ENCODE results near the gene GCKR. TPM values are rescaled to one million over a fixed set of nuclear protein-coding genes. Genes with fewer than 3 reads are reported as not detected.

GCKR gene
- total and polyA plus RNA-seq, 2 experiments from 2014 or later = 7.4 to 7.6 TPM

GRCh38 chr2:27453968-27454367 is 42.7 kb upstream of the GCKR start:
- no peak overlapping the region for H3K4me3 ChIP-seq
- H3K4me2 ChIP-seq = no peak overlapping the region
- WGBS (ENCODE audit: low lambda C conversion rate, missing lambda C conversion rate) = 91% methylated on average over 7 of the region's 7 CpGs
- no peaks in the 10 kb centered on the region for H3K27me3 ChIP-seq
- H4K20me1 ChIP-seq (ENCODE audit: insufficient read depth, poor library complexity, severe bottlenecking) = no peaks in the 10 kb centered on the region
- H3K27ac ChIP-seq = no peak overlapping the region
- no peaks in the 10 kb centered on the region for H3K79me2 ChIP-seq
- no peaks in the 10 kb centered on the region for H3K9me3 ChIP-seq (ENCODE audit: low read depth)
- TF ChIP-seq EZH2phosphoT487 (IDR thresholded peaks at IDR 0.05; ENCODE audit: low read depth, severe bottlenecking, unreplicated experiment) (no peak), EZH2 (IDR thresholded peaks at IDR 0.05; ENCODE audit: borderline replicate concordance) (no peak), CTCF (IDR thresholded peaks at IDR 0.05; ENCODE audit: poor library complexity) (no peak)
- no peak for DNase-seq (ENCODE audit: low spot score)
- no peaks in the 10 kb centered on the region for H3K36me3 ChIP-seq (replicated peaks; ENCODE audit: insufficient read depth, low read depth)
- no peak overlapping the region for H2AFZ ChIP-seq
- H3K4me1 ChIP-seq (ENCODE audit: insufficient read depth) = no peaks in the 10 kb centered on the region
- no peaks in the 10 kb centered on the region for H3K9me2 ChIP-seq (replicated peaks; ENCODE audit: insufficient read depth)

- H4K20me1 ChIP-seq (ENCODE audit: insufficient read depth, poor library complexity, severe bottlenecking) = no peaks in the 10 kb centered on the region
- TF ChIP-seq EZH2phosphoT487 (IDR thresholded peaks at IDR 0.05; ENCODE audit: low read depth, severe bottlenecking, unreplicated experiment) (no peak), EZH2 (IDR thresholded peaks at IDR 0.05; ENCODE audit: borderline replicate concordance) (no peak)
- no peak overlapping the region for H2AFZ ChIP-seq
- no peak overlapping the region for H3K4me3 ChIP-seq
- no peaks in the 10 kb centered on the region for H3K36me3 ChIP-seq (replicated peaks; ENCODE audit: insufficient read depth, low read depth)
- no peaks in the 10 kb centered on the region for H3K27me3 ChIP-seq
- H3K27ac ChIP-seq = no peak overlapping the region
- no peaks in the 10 kb centered on the region for H3K9me2 ChIP-seq (replicated peaks; ENCODE audit: insufficient read depth)
- no peaks in the 10 kb centered on the region for H3K79me2 ChIP-seq
- 90% methylated on average over 8 of the region's 8 CpGs for WGBS (ENCODE audit: low lambda C conversion rate, missing lambda C conversion rate)
- H3K4me2 ChIP-seq = no peak overlapping the region
- H3K9me3 ChIP-seq (ENCODE audit: low read depth) = no peaks in the 10 kb centered on the region
- no peak for DNase-seq (ENCODE audit: low spot score)
- H3K4me1 ChIP-seq (ENCODE audit: insufficient read depth) = no peaks in the 10 kb centered on the region
Observed at GRCh38 chr2:27461118-27461517, 35.5 kb upstream of the GCKR start.

- Histone ChIP-seq H3K36me3 (replicated peaks; ENCODE audit: insufficient read depth, low read depth) (no peaks in the 10 kb centered on the region), H3K4me3 (no peak overlapping the region), H3K4me2 (no peak overlapping the region), H3K9me3 (ENCODE audit: low read depth) (no peaks in the 10 kb centered on the region), H2AFZ (no peak overlapping the region), H3K27ac (no peak overlapping the region), H3K4me1 (ENCODE audit: insufficient read depth) (no peaks in the 10 kb centered on the region), H4K20me1 (ENCODE audit: insufficient read depth, poor library complexity, severe bottlenecking) (no peaks in the 10 kb centered on the region), H3K9me2 (replicated peaks; ENCODE audit: insufficient read depth) (no peaks in the 10 kb centered on the region), H3K27me3 (no peaks in the 10 kb centered on the region), H3K79me2 (no peaks in the 10 kb centered on the region)
- no peak for TF ChIP-seq EZH2 (IDR thresholded peaks at IDR 0.05; ENCODE audit: borderline replicate concordance)
- TF ChIP-seq EZH2phosphoT487 (IDR thresholded peaks at IDR 0.05; ENCODE audit: low read depth, severe bottlenecking, unreplicated experiment) = no peak
- TF ChIP-seq CTCF (IDR thresholded peaks at IDR 0.05; ENCODE audit: poor library complexity) = no peak
- WGBS (ENCODE audit: low lambda C conversion rate, missing lambda C conversion rate) = 100% methylated on average over 7 of the region's 7 CpGs
- no peak for DNase-seq (ENCODE audit: low spot score)
Observed at GRCh38 chr2:27464443-27464842, 32.2 kb upstream of the GCKR start.

- H3K27me3 ChIP-seq = no peaks in the 10 kb centered on the region
- TF ChIP-seq EZH2 (IDR thresholded peaks at IDR 0.05; ENCODE audit: borderline replicate concordance) = no peak
- no peak for TF ChIP-seq EZH2phosphoT487 (IDR thresholded peaks at IDR 0.05; ENCODE audit: low read depth, severe bottlenecking, unreplicated experiment)
- no peak for TF ChIP-seq CTCF (IDR thresholded peaks at IDR 0.05; ENCODE audit: poor library complexity)
- H3K4me1 ChIP-seq (ENCODE audit: insufficient read depth) = no peaks in the 10 kb centered on the region
- H3K27ac ChIP-seq = no peak overlapping the region
- H3K4me2 ChIP-seq = no peak overlapping the region
- no peaks in the 10 kb centered on the region for H4K20me1 ChIP-seq (ENCODE audit: insufficient read depth, poor library complexity, severe bottlenecking)
- WGBS (ENCODE audit: low lambda C conversion rate, missing lambda C conversion rate) = 94% methylated on average over 5 of the region's 5 CpGs
- DNase-seq (ENCODE audit: low spot score) = no peak
- no peaks in the 10 kb centered on the region for H3K9me3 ChIP-seq (ENCODE audit: low read depth)
- no peak overlapping the region for H3K4me3 ChIP-seq
- H3K9me2 ChIP-seq (replicated peaks; ENCODE audit: insufficient read depth) = no peaks in the 10 kb centered on the region
- no peak overlapping the region for H2AFZ ChIP-seq
- H3K36me3 ChIP-seq (replicated peaks; ENCODE audit: insufficient read depth, low read depth) = no peaks in the 10 kb centered on the region
- no peaks in the 10 kb centered on the region for H3K79me2 ChIP-seq
Observed at GRCh38 chr2:27471961-27472360, 24.7 kb upstream of the GCKR start.
